HG03558 (cell line): Measurements from ENCODE around the gene RNASE13.
"Not testable (repeated sequence)": the region's sequence is repeated elsewhere in the genome, so short reads cannot be mapped to it uniquely, and the experiment has no call there.

Source experiments
- ATAC-seq: cut with Tn5 transposase; IDR thresholded peaks from one replicate; pipeline ENCODE4 v1.9.1; 2021; ENCODE audit warnings: moderate number of reproducible peaks; ENCODE audit not compliant: unreplicated experiment; ENCODE audit errors: extremely low read depth

The RNASE13 gene

DNA sequence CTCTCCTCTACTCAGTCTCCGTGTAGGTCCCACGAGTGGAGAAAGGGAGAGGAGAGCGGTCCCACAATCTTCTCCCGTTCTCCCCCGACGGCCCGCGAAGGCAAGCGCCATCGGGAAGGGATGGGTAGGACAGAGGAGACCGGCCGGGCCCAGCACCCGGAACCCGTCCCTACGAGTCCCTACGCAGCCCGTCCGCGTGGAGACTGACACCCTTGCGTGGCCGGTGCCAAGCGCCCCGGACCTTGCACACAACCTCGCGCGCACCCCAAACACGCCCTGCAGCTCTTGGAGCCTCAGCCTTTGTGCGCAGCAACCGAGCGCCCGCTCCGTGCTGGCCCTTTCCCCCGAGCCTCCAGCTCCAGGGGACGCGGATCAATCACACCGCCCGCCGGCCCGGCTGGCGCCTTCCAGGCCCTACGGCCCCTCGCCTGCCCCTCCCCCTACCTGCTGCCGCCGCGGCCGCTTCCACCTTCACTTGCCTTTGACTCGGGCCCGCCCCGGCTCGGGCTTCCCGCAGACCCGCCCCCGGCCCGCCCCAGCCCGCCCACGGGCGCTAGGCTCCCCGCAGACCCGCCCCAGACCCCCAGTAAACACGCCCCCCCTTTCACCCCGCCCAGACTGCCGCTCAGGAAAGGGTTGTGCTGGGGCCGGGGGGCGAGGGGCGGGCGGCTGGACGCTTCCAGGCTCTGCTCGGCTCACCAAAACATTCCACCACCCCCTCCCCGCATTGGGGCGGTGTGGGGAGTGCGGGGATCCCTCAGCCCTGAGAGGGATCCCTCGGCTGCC, 9.8 kb downstream of the RNASE13 start, which contains the start of gene NDRG2:
TSS of gene NDRG2 (minus strand) at position 477 of the 786 bp plus-strand sequence. CDS start 1,746 bp downstream, outside the sequence.
- ATAC-seq = no peak

DNA sequence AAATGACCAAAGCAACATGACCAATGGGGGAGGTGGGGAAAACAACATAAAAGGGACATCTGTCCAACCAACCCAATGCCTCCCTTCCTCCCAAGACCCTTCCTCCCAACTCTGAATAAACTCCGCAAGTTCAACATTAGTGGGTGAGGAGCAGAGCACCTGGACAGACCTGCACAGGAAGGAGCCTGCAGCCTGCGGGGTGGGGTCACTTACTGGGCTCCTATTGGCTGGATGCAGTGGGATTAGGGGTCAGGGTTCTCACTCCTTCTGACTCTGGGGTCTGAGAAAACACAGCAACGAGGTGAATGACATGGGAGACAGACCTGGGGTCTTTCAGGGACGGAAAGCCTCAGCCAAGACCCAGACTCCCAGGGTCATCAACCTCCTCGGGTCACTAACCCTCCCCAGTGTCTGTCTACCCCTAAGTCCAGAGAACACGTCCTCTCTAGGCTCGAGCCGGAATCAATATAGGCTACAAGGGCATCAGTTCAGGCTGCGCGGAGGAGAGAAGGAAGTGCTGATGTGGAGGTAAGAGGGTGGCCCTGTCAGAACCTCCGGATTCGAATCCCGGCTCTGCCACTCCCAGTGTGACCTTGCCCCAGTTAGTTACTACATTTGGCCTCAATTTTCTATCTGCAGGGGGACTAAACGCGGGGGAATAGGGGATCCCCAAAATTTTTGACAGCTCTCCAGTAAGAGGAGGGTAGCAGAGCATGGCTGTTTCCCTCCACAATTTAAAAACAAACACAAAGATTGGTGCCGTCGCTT, 10.6 kb downstream of the RNASE13 start:
- ATAC-seq = no peak

DNA sequence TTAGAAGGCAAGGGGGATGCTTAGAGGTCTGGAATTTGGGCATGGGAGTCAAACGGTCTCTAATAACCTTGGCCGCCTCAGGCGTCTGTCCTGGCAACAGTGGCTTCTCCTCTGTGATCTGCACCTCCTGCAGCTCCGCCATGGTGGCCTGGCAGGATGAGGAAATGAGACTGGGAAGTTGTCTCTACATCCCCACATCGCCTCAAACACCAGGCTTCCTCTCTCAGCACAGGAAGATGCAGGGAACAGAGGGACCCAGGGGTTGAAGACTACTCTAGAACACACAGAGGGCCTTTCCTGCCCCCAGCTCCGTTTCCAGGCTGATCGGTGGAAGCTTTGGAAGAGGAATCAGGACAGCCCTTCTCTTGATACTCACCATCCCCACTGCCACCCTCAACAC, 11.4 kb downstream of the RNASE13 start:
- no peak for ATAC-seq

DNA sequence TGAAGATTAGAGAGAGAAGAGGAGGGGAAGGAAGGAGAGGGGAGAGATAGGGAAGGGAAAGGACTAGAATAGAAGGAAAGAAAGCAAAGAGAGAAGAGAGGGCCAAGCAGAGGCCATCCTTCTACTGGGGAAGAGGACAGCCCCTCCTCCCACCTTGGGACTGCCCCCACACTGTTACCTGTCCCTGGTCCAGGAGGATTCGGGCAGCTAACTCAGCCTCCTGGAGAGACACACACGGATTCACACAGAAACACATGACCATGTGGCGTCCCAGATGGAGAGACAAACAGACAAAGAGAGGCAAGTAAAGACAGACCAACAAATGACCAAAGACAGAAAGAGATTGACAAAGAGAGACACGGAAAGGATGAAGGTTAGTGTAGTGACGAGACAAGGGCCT, 11.9 kb downstream of the RNASE13 start:
- ATAC-seq = no peak

DNA sequence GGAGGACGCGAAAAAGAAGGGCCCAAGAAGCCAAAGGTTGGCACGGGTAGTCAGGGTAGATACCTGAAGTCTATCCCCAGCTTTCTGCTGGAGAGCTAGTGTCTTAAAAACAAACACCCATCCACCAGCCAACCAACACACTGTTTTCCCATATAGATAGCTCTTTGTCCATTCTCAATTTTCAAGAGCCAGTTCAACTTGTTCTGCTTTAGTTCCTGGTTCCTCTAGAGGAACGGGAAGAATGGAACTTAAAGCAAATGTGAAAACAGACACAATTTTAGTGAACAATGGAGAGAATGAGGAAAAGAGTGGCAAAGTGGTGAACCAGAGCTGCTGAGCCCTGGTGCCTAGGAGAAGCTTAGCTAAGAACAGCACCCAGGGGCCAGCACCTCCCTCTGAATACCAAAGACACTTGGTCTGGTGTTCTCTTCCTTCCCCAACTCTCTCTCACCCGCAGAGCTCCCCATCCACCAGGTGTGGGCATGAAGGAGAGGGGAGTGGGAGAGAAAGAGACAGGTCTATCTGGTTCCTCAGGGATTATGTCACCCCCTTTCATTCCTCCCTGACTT, 13.5 kb downstream of the RNASE13 start:
- no peak for ATAC-seq

DNA sequence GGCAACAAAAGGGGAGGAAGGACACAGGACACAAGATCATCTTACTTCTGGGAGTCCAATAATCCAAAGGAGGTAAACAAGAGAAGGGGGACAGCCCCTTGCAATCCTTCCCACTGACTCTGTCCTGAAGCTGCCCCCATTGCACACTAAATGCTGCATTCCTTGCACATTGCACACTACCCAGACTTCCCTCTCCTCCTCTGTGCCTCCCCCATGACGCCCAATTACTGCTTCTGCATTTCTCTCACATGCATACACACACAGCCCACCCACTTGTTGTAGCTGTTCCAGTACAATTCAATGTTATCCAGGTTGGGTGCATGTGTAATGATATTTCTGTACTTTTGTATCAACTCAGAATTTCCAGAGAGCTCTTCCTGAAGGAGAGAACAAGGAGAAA, 15.2 kb downstream of the RNASE13 start:
- ATAC-seq = no peak

GRCh38 chr14:21018781-21019180, 15.8 kb downstream of the RNASE13 start:
- ATAC-seq = no peak

DNA sequence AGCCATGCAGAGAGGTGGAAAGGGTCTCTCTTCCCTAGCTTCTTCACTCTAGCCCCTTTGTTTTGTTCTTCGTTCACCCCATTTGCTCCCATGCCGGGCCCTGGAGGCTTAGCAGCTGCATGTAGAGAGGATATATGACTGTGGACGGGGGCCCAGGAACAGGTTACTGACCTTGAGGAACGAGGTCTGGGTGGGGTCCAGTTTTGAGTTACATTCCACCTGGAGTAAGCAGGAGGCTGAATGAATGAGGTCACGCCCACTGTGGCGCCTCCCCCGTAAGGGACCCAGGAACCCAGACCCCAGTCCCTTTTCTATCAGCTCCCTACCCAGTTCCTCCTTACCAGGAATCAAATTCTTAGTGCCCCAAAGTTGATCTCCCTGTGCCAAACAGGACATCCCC, 16.3 kb downstream of the RNASE13 start:
- ATAC-seq = no peak

GRCh38 chr14:21017528-21018245, 16.9 kb downstream of the RNASE13 start:
- ATAC-seq = no peak

GRCh38 chr14:21016413-21017190, 18.0 kb downstream of the RNASE13 start:
- ATAC-seq = no peak

- no peak for ATAC-seq
Measured at GRCh38 chr14:21015312-21015711, 19.3 kb downstream of the RNASE13 start.

GRCh38 chr14:21014761-21015190, 19.8 kb downstream of the RNASE13 start:
- ATAC-seq = no peak

DNA sequence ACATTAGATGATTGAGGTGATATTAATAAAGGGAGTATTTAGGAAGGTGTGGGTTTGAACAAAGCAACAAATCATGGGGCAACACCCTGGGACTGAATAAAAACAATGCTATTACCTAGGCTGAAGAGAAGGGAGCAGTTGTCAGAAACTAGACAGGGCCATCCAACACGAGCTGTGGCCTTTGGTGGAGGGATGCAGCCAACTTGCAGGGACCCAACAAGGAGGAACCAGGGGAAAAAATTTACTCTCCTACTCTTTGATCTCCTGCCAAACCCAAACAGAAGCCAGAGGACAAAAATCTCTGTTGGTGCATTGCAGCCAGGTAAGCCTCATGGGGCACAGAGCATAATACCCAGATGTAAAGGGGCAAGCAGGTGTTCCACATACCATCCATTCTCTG, 23.5 kb downstream of the RNASE13 start:
- no peak for ATAC-seq

GRCh38 chr14:21009721-21010120, 24.9 kb downstream of the RNASE13 start:
- ATAC-seq = not testable (repeated sequence)

DNA sequence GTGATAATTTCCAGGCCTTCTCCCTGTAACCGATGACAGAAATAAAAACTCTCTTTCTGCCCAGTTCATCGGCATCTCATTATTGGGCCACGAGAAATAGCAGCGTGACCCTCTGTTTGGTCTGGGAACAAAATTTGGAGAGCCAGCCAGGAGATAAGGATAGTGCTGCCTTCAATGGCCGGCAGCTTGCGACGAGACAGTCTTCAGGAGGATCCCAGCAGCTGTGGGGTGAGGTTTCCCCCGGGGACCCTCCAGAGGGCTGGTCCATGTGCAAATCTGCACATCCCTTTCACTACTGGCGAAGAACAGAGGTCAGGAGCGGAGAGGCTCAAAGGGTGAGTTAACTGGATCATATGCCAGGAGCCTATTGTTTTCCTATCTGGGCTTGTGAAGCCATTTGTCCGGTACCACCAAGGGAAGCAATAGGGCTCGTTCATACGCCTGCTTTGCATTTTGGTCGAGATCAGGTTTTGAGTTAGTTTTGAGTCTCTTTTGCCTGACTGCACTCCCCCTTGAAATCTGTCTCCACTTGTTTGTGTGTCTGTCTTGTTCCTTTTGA, 30.7 kb downstream of the RNASE13 start:
- no peak for ATAC-seq

- no peak for ATAC-seq
Measured at GRCh38 chr14:21001218-21001617, 33.4 kb downstream of the RNASE13 start.

GRCh38 chr14:20999591-20999990, 35.0 kb downstream of the RNASE13 start:
- ATAC-seq = no peak

DNA sequence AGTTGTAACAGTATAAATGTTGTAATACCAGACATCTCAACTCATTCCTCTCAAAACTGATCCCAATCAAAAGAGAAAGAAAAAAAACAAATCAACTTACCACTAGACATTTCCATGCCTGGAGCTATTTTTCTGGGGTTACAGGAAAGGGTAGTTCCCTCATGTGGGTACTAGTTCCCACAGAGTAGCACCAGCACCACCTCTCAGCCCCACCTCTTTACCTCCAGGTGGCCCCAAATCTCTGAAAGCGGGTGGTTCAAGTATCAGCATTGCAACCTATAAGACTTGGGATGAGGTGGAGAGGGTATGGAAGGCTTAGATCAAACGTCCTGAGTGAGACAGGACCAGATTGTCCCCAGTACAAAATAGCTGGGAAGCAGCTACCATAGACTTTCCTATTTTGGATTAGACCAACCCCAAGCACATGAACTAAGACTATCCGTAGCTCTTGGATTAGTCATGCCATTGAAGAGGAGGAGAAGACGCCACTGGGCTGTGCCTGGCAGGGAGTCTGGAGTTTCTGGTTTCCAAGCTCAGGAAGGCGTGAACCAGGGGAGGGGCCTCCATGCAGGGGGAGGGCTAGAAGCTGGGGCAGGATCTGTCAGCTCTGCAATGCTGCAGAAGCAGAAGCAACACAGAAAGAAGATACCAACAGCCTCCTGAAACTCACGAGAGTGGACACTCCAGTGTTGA, 35.8 kb downstream of the RNASE13 start, which contains the start of gene SLC39A2:
TSS of gene SLC39A2 (plus strand) at position 620 of the 693 bp plus-strand sequence. CDS start 154 bp downstream, outside the sequence.
- ATAC-seq = no peak

- ATAC-seq = no peak
Measured at GRCh38 chr14:20998139-20998538, 36.5 kb downstream of the RNASE13 start.
